ENCODE results near the gene KCNJ4.

Gene KCNJ4

GRCh38 chr22:38491707-38492348, 36.8 kb upstream of the KCNJ4 start:
- H3K27ac ChIP-seq, result no peak overlapping the region
- POLR2A ChIA-PET (ENCODE audit: low non-redundant PET), result no interaction called here
- CTCF ChIA-PET, result no interaction called here
- no peak for DNase-seq (ENCODE audit: low spot score)
- no peak for TF ChIP-seq CTCF (conservative IDR thresholded peaks at IDR 0.05; ENCODE audit: low read depth)

GRCh38 chr22:38490915-38491314, 35.9 kb upstream of the KCNJ4 start:
- no peak for TF ChIP-seq CTCF (conservative IDR thresholded peaks at IDR 0.05; ENCODE audit: low read depth)
- ChIA-PET POLR2A (ENCODE audit: low non-redundant PET) (no interaction called here), CTCF (no interaction called here)
- DNase-seq (ENCODE audit: low spot score), result no peak
- H3K27ac ChIP-seq, result no peak overlapping the region

GRCh38 chr22:38490475-38490874, 35.5 kb upstream of the KCNJ4 start:
- DNase-seq (ENCODE audit: low spot score), result no peak
- ChIA-PET POLR2A (ENCODE audit: low non-redundant PET) (no interaction called here), CTCF (interaction anchor here (0.7 kb wide), 1 partner anchor 16 kb away, joined by 4 read pairs; no protein-coding TSS in a partner anchor)
- no peak for TF ChIP-seq CTCF (conservative IDR thresholded peaks at IDR 0.05; ENCODE audit: low read depth)
- H3K27ac ChIP-seq, result no peak overlapping the region

- ChIA-PET POLR2A (ENCODE audit: low non-redundant PET) (no interaction called here), CTCF (interaction anchor here (0.7 kb wide), 2 partner anchors 16 to 595 kb away, joined by 4 read pairs; no protein-coding TSS in a partner anchor)
- H3K27ac ChIP-seq, result no peak overlapping the region
- DNase-seq (ENCODE audit: low spot score), result no peak
- TF ChIP-seq CTCF (conservative IDR thresholded peaks at IDR 0.05; ENCODE audit: low read depth), result no peak
Observed at GRCh38 chr22:38489561-38490145, 34.7 kb upstream of the KCNJ4 start.

- no peak for TF ChIP-seq CTCF (conservative IDR thresholded peaks at IDR 0.05; ENCODE audit: low read depth)
- no peak overlapping the region for H3K27ac ChIP-seq
- POLR2A ChIA-PET (ENCODE audit: low non-redundant PET), result no interaction called here
- DNase-seq (ENCODE audit: low spot score), result no peak
- CTCF ChIA-PET, result no interaction called here
Observed at GRCh38 chr22:38489142-38489541, 34.1 kb upstream of the KCNJ4 start.

GRCh38 chr22:38487946-38488345, 32.9 kb upstream of the KCNJ4 start:
- POLR2A ChIA-PET (ENCODE audit: low non-redundant PET), result no interaction called here
- DNase-seq (ENCODE audit: low spot score), result no peak
- no peak for TF ChIP-seq CTCF (conservative IDR thresholded peaks at IDR 0.05; ENCODE audit: low read depth)
- H3K27ac ChIP-seq, result no peak overlapping the region
- CTCF ChIA-PET, result interaction anchor here (0.7 to 1.2 kb wide), 2 partner anchors 15 to 535 kb away, joined by 3 to 4 read pairs; no protein-coding TSS in a partner anchor

All from RWPE1 (cell line).